Vagina (tissue), 2 donors: ENCODE measurements around the gene MAP3K7. TPM values are rescaled to one million over a fixed set of nuclear protein-coding genes. Genes with fewer than 3 reads are reported as not detected.

Experiments used
- DNase-seq, 2 donors: peaks; one replicate each; pipeline ENCODE4 v3.0.0-alpha.2; 2017; ENCODE audit errors: extremely low spot score in 2 of 2
- H3K27ac ChIP-seq: fragments of 200-600 bp; sonication (generic); one replicate; pipeline ENCODE4 v1.5.1; 2019
- H3K27me3 ChIP-seq: fragments of 200-600 bp; sonication (generic); one replicate; pipeline ENCODE4 v1.5.1; 2019
- H3K36me3 ChIP-seq, 2 donors: fragments of 200-600 bp; sonication (generic); one replicate each; pipeline ENCODE4 v1.5.1; 2017 to 2019
- H3K4me1 ChIP-seq: fragments of 200-600 bp; sonication (generic); one replicate; pipeline ENCODE4 v1.5.1; 2019
- H3K4me3 ChIP-seq, 2 donors: fragments of 200-600 bp; sonication (generic); 1 replicate in 1 of 2; 2 replicates in 1 of 2; pipeline ENCODE4 v1.5.1; 2016 to 2019
- H3K9me3 ChIP-seq: fragments of 200-600 bp; sonication (generic); one replicate; pipeline ENCODE4 v1.5.1; 2019
- POLR2A ChIP-seq, 2 donors: fragments of 450-650 bp; IDR thresholded peaks; one replicate each; pipeline ENCODE4 v1.6.1; 2017; ENCODE audit warnings: antibody characterized with exemption in 2 of 2, mild to moderate bottlenecking in 2 of 2, moderate library complexity in 2 of 2
- POLR2AphosphoS5 ChIP-seq, 2 donors: sonication (generic); formaldehyde crosslinking; IDR thresholded peaks; one replicate each; pipeline ENCODE4 v1.9.0; 2017; ENCODE audit warnings: antibody characterized with exemption in 2 of 2, mild to moderate bottlenecking in 2 of 2, low read depth in 1 of 2; ENCODE audit not compliant: insufficient read depth in 1 of 2
- intact Hi-C: fragments of 100-400 bp; cut with DNase I; formaldehyde crosslinking; loops from one replicate; pipeline ENCODE4 v1.15.1; 2023
- total RNA-seq: library from RNA; depleted of rRNA; stranded (reverse); fragments of >200 nt; gene quantifications from one replicate; pipeline ENCODE4 v1.2.3, GENCODE V29; 2016
- TF ChIP-seq, protein P1 (sequence below), 3 experiments: fragments of 450-650 bp in 2 of 3; fragments of 200-600 bp in 1 of 3; sonication (generic) in 1 of 3; IDR thresholded peaks; one replicate each; pipeline ENCODE4 v1.5.1; 2017 to 2019; ENCODE audit warnings: antibody characterized with exemption in 3 of 3, mild to moderate bottlenecking in 2 of 3, moderate library complexity in 2 of 3

The MAP3K7 gene
- total RNA-seq, 1 donor from 2014 or later: 27.0 TPM

DNA sequence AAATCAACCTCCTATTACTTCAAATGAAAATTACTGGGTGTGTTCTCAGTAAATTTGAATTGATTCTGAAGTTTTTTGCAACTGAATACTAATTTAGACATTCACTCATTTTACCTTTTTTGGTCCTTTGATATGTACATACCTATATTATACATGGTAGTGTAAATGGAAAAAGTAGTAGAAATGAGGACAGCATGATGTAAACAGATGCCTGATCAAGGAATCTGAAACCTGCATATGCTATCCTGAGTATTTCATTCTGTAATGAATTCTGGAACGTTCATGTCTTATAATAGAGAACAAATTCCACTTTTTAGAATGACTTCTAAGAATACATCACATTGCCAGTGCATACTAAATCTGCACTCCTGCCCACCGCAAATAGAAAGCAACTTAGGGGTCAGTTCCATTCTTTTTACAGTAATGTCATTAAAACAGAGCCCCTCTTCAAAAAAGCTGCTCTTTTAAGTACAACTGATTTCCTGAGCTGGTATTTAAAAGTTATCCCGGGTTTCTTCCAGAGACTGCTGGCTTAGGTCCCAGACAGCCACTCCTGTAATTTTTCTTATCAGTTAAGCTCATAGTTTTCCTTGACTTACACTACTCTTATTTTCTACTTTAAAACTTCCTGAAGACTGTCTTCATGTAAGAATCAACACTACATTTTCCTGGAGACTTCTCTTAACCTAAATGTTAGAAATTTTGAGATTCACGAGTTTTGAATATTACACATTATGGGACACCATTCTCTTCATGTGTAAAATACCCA is 48.4 kb downstream of the MAP3K7 start:
- intact Hi-C loops: no loop called here
- Histone ChIP-seq H3K36me3 (peaks cover 0 to 5% of the 10 kb centered on the region in 2 donors), H3K9me3 (no peaks in the 10 kb centered on the region), H3K4me3 (no peak overlapping the region), H3K4me1 (no peaks in the 10 kb centered on the region), H3K27me3 (no peaks in the 10 kb centered on the region), H3K27ac (no peak overlapping the region)
- TF ChIP-seq POLR2AphosphoS5 (IDR thresholded peaks at IDR 0.05; ENCODE audit: insufficient read depth in 1 of 2, low read depth in 1 of 2) (no peak), POLR2A (IDR thresholded peaks at IDR 0.05) (no peak)
- TF ChIP-seq, protein P1, sequence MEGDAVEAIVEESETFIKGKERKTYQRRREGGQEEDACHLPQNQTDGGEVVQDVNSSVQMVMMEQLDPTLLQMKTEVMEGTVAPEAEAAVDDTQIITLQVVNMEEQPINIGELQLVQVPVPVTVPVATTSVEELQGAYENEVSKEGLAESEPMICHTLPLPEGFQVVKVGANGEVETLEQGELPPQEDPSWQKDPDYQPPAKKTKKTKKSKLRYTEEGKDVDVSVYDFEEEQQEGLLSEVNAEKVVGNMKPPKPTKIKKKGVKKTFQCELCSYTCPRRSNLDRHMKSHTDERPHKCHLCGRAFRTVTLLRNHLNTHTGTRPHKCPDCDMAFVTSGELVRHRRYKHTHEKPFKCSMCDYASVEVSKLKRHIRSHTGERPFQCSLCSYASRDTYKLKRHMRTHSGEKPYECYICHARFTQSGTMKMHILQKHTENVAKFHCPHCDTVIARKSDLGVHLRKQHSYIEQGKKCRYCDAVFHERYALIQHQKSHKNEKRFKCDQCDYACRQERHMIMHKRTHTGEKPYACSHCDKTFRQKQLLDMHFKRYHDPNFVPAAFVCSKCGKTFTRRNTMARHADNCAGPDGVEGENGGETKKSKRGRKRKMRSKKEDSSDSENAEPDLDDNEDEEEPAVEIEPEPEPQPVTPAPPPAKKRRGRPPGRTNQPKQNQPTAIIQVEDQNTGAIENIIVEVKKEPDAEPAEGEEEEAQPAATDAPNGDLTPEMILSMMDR (IDR thresholded peaks at IDR 0.05): no peak
- DNase-seq: no peak

DNA sequence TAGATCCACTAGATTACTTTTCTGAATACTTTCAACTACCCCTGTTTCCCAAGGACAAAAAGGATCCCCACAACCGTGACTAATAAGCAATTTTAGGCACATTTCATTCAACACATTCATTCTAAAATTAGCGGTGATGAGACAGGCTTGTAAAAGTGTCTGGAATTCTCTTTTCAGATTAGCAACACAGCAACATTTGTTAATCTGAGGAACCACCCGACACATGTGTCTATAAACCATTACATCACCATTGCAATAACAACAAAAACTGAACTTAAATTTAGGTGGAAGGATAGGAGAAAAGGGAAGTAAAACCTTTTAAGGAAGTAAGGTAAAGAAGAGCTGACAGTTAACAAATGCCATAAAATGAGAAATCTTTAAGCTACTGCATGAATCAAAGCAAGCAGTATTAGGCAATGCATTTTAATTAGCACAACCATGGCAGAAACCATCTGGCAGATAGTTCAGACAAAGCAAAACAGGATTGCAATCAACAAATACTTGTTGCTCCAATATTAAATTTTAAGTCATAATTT is 49.1 kb downstream of the MAP3K7 start:
- TF ChIP-seq POLR2AphosphoS5 (IDR thresholded peaks at IDR 0.05; ENCODE audit: insufficient read depth in 1 of 2, low read depth in 1 of 2): no peak
- TF ChIP-seq, protein P1 (IDR thresholded peaks at IDR 0.05): no peak
- TF ChIP-seq POLR2A (IDR thresholded peaks at IDR 0.05): no peak
- intact Hi-C loops: no loop called here
- no peak overlapping the region for H3K27ac ChIP-seq
- no peak for DNase-seq
- no peaks in the 10 kb centered on the region for H3K4me1 ChIP-seq
- no peak overlapping the region for H3K4me3 ChIP-seq
- H3K27me3 ChIP-seq: no peaks in the 10 kb centered on the region
- peaks cover 0 to 7% of the 10 kb centered on the region in 2 donors for H3K36me3 ChIP-seq
- H3K9me3 ChIP-seq: no peaks in the 10 kb centered on the region

DNA sequence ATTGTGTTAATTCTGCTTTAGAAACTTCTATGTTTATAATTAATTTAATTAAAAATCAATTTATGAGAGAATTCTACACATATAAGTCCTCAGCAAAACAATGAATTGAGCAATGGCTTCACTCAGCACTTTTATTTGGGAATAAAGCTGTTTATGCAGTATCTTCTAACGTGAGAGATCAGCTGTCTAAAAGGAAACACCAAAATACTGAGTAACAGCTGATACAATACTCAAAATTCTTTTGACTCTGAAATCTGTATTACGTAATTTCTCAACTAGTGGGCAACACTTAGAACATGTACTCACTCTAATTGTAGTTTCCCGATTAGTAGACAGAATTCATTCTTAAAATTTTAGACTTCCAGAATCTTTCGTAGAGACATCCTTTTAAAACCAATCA is 49.8 kb downstream of the MAP3K7 start:
- TF ChIP-seq POLR2A (IDR thresholded peaks at IDR 0.05): no peak
- TF ChIP-seq, protein P1 (IDR thresholded peaks at IDR 0.05): no peak
- TF ChIP-seq POLR2AphosphoS5 (IDR thresholded peaks at IDR 0.05; ENCODE audit: insufficient read depth in 1 of 2, low read depth in 1 of 2): no peak
- H3K4me1 ChIP-seq: no peaks in the 10 kb centered on the region
- H3K27ac ChIP-seq: no peak overlapping the region
- H3K9me3 ChIP-seq: no peaks in the 10 kb centered on the region
- H3K4me3 ChIP-seq: no peak overlapping the region
- DNase-seq: no peak
- intact Hi-C loops: no loop called here
- H3K36me3 ChIP-seq: peaks cover 0 to 9% of the 10 kb centered on the region in 2 donors
- H3K27me3 ChIP-seq: no peaks in the 10 kb centered on the region

DNA sequence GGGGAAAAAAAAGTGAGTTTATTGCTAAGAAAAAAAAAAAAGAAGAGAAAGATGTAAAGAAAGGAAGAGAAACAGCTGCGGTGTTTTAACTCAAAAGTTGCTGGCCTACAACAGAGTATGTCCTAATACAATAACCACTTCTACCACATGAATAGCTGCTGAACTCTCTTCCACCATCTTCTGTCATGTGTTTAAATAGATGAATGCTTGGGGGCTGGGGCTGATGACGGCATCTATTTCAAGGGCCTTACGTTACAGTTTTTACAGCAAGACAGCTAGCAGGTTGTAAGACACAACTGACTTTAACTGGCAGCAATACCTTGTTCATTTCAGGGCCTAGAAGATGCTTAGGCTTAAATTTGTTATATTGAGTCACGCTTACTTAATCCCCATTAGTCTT is 50.4 kb downstream of the MAP3K7 start:
- H3K4me1 ChIP-seq: no peaks in the 10 kb centered on the region
- no peaks in the 10 kb centered on the region for H3K9me3 ChIP-seq
- peaks cover 0 to 9% of the 10 kb centered on the region in 2 donors for H3K36me3 ChIP-seq
- H3K27me3 ChIP-seq: no peaks in the 10 kb centered on the region
- intact Hi-C loops: no loop called here
- no peak overlapping the region for H3K4me3 ChIP-seq
- no peak for DNase-seq
- TF ChIP-seq, protein P1 (IDR thresholded peaks at IDR 0.05): no peak
- TF ChIP-seq POLR2A (IDR thresholded peaks at IDR 0.05) (no peak), POLR2AphosphoS5 (IDR thresholded peaks at IDR 0.05; ENCODE audit: insufficient read depth in 1 of 2, low read depth in 1 of 2) (no peak)
- no peak overlapping the region for H3K27ac ChIP-seq
